Measurements from ENCODE around the gene ZXDC.

The ZXDC gene

DNA sequence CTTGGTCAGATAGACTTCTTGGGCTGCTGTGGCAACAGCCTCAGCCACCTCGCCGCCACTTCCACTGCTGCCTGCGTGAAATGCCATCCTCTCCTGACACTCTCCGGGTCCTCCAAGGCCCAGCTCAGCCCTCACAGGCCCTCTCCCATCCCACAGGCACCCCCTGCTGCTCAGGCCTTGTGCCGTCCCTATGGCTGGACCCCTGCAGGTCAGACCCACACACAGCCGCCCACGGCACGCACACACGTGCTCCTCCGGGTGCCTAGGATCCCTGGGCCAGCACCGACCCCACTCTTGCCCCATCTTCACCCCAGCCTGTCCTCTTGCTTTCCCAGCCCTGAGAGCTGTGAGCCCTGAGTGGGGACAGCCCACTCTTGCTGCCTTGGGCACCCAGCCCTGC is 61.3 kb downstream of the ZXDC start:
- Histone ChIP-seq H3K27ac (no peak overlapping the region), H3K4me3 (no peak overlapping the region), H3K36me3 (no peaks in the 10 kb centered on the region), H3K9ac (no peak overlapping the region), H3K9me3 (replicated peaks in 1 of 11) (no peaks in the 10 kb centered on the region), H3K27me3 (peaks cover 0 to 7% (median 0%) of the 10 kb centered on the region in 11 experiments; a peak in 2 of 22 replicates), H4K20me1 (peaks cover 0 to 24% (median 0%) of the 10 kb centered on the region in 11 experiments; a peak in 1 of 22 replicates), H3K4me2 (no peak overlapping the region), H3K4me1 (no peaks in the 10 kb centered on the region)
- no peak for TF ChIP-seq Cebpa-rat (IDR thresholded peaks at IDR 0.05)

DNA sequence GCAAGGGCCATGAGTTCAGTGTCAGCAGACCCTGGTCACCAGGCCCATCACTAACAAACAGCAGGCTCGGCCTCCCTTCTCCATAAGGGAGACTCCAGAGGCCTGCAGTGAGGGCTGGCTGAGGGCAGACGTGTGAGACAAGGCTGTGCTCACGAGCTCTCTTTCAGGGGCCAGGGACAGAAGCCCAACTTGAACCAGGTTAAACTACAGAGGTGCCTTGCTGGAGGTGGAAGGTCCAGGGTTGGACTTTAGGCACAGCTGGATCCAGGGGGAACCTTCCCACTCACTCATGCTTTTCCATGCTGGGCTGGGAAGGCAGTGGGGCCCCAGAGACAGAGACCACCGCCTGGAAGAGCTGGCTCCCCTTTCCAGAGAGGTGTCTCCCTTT is 62.0 kb downstream of the ZXDC start:
- Histone ChIP-seq H3K4me2 (no peak overlapping the region), H3K4me1 (no peaks in the 10 kb centered on the region), H3K36me3 (no peaks in the 10 kb centered on the region), H3K27ac (no peak overlapping the region), H3K9me3 (replicated peaks in 1 of 11) (no peaks in the 10 kb centered on the region), H3K27me3 (peaks cover 0 to 7% (median 0%) of the 10 kb centered on the region in 11 experiments; a peak in 2 of 22 replicates), H3K4me3 (no peak overlapping the region), H4K20me1 (peaks cover 0 to 21% (median 0%) of the 10 kb centered on the region in 11 experiments; a peak in 1 of 22 replicates), H3K9ac (no peak overlapping the region)
- no peak for TF ChIP-seq Cebpa-rat (IDR thresholded peaks at IDR 0.05)

DNA sequence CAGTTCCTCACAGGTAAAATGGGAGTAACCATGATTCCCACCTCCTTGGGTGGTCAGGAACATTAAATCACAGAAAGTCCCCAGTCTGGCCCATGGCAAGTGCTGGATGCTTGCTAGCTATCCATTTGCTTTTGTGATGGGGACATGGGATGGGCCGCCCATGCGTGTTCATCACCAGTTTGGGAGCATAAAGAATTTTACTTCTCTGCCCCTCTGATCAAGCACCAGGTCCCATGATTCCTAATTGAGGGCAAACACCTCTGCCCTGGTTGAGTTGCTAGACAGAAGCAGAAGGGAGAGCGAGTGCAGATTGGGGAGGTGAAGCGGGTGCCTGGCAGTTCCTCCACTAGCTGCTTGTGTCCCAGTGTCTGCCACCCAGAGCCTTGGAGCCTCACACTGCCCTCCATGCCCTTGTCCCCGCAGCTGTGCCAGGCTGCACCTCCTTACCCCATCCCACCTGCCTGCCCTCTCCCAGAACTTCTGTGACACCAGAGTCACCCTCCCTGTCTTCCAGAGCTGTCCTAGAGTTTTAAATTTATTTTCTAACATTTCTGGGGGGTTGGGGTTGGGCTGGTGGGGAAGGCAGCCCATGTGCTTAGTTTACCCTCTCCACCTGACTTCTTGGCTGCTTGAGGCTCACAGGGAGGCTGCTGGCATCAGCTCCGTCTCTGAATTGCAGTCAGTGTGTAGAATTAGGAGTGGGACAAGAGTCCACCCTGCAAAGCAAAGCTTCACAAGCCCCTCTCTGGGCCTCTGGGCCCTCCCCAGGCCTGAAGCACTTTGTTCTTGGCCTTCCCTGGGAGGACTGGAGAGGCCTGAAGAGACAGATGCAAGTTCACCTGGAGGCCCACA is 62.6 kb downstream of the ZXDC start:
- Histone ChIP-seq H3K4me3 (no peak overlapping the region), H3K4me1 (no peaks in the 10 kb centered on the region), H3K36me3 (no peaks in the 10 kb centered on the region), H3K27me3 (peaks cover 0 to 7% (median 0%) of the 10 kb centered on the region in 11 experiments; a peak in 2 of 22 replicates), H3K27ac (no peak overlapping the region), H3K9me3 (replicated peaks in 1 of 11) (no peaks in the 10 kb centered on the region), H3K4me2 (no peak overlapping the region), H3K9ac (no peak overlapping the region), H4K20me1 (peaks cover 0 to 15% (median 0%) of the 10 kb centered on the region in 11 experiments; a peak in 1 of 22 replicates)
- no peak for TF ChIP-seq Cebpa-rat (IDR thresholded peaks at IDR 0.05)

- Histone ChIP-seq H3K27ac (no peak overlapping the region), H3K4me1 (no peaks in the 10 kb centered on the region), H3K36me3 (no peaks in the 10 kb centered on the region), H3K9me3 (replicated peaks in 1 of 11) (peaks cover 0 to 11% (median 3%) of the 10 kb centered on the region in 11 experiments; a peak in 6 of 22 replicates), H3K4me3 (no peak overlapping the region), H3K9ac (no peak overlapping the region), H3K27me3 (peaks cover 0 to 15% (median 0%) of the 10 kb centered on the region in 11 experiments; a peak in 3 of 22 replicates), H3K4me2 (no peak overlapping the region), H4K20me1 (no peaks in the 10 kb centered on the region)
- no peak for TF ChIP-seq Cebpa-rat (IDR thresholded peaks at IDR 0.05)
These were observed 67.6 kb downstream of the ZXDC start for GRCh38 chr3:126408099-126408498.

GRCh38 chr3:126407412-126408044 is 68.2 kb downstream of the ZXDC start:
- H3K9ac ChIP-seq = no peak overlapping the region
- H3K4me2 ChIP-seq = no peak overlapping the region
- H3K36me3 ChIP-seq = no peaks in the 10 kb centered on the region
- peaks cover 0 to 11% (median 3%) of the 10 kb centered on the region in 11 experiments; a peak in 6 of 22 replicates for H3K9me3 ChIP-seq (replicated peaks in 1 of 11)
- no peak overlapping the region for H3K4me3 ChIP-seq
- TF ChIP-seq Cebpa-rat (IDR thresholded peaks at IDR 0.05) = no peak
- H3K4me1 ChIP-seq = no peaks in the 10 kb centered on the region
- H3K27me3 ChIP-seq = peaks cover 0 to 15% (median 0%) of the 10 kb centered on the region in 11 experiments; a peak in 3 of 22 replicates
- H4K20me1 ChIP-seq = no peaks in the 10 kb centered on the region; a peak in 1 of 22 replicates
- no peak overlapping the region for H3K27ac ChIP-seq

GRCh38 chr3:126406389-126407296 is 69.0 kb downstream of the ZXDC start:
- TF ChIP-seq Cebpa-rat (IDR thresholded peaks at IDR 0.05) = no peak
- H3K9me3 ChIP-seq (replicated peaks in 1 of 11) = peaks cover 0 to 11% (median 3%) of the 10 kb centered on the region in 11 experiments; a peak in 6 of 22 replicates
- H3K36me3 ChIP-seq = no peaks in the 10 kb centered on the region
- no peak overlapping the region for H3K27ac ChIP-seq
- H3K27me3 ChIP-seq = peaks cover 0 to 20% (median 0%) of the 10 kb centered on the region in 11 experiments; a peak in 4 of 22 replicates
- H4K20me1 ChIP-seq = peaks cover 0 to 4% (median 0%) of the 10 kb centered on the region in 11 experiments; a peak in 1 of 22 replicates
- H3K9ac ChIP-seq = no peak overlapping the region
- H3K4me2 ChIP-seq = no peak overlapping the region
- peaks cover 0 to 3% (median 0%) of the 10 kb centered on the region in 10 experiments; a peak in 1 of 20 replicates for H3K4me1 ChIP-seq
- no peak overlapping the region for H3K4me3 ChIP-seq

DNA sequence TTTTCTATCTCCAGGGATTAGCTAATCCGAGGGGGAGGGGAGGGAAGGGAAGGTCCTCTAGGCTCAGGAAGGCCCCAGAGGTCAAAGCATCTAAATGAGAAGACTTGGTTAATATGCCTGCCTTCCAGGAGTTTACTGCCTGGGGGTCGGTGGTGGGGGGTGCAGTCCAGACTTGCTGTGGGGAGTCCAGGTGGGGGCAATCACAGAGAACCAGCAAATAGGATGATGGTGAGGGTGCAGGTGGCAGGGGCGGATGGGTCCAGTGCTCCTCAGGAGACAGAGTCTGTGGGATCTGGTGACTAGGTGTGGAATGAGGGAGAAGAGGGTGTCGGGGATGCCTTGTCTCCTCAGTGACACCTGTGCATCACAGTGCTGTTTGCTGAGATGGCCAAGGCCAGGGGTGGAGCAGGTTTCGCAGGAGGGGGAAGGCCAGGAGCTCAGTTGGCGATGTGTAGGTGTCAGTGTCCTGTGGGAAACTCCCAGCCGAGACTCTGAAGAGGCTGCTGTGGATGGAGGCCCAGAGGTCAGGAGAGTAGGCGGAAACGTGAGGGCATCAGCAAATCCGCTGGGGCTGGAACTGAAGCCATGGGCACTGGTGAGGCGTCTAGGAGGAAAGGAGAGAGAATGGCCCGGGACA is 72.9 kb downstream of the ZXDC start:
- Histone ChIP-seq H3K4me2 (no peak overlapping the region), H3K36me3 (no peaks in the 10 kb centered on the region), H3K27me3 (peaks cover 0 to 26% (median 0%) of the 10 kb centered on the region in 11 experiments; a peak in 4 of 22 replicates), H3K9ac (no peak overlapping the region), H4K20me1 (peaks cover 0 to 6% (median 0%) of the 10 kb centered on the region in 11 experiments; a peak in 4 of 22 replicates), H3K4me3 (no peak overlapping the region), H3K9me3 (replicated peaks in 1 of 11) (peaks cover 16 to 32% (median 20%) of the 10 kb centered on the region in 11 experiments; a peak in 20 of 22 replicates), H3K27ac (no peak overlapping the region), H3K4me1 (peaks cover 9 to 21% (median 12%) of the 10 kb centered on the region in 10 experiments)
- TF ChIP-seq Cebpa-rat (IDR thresholded peaks at IDR 0.05) = no peak

DNA sequence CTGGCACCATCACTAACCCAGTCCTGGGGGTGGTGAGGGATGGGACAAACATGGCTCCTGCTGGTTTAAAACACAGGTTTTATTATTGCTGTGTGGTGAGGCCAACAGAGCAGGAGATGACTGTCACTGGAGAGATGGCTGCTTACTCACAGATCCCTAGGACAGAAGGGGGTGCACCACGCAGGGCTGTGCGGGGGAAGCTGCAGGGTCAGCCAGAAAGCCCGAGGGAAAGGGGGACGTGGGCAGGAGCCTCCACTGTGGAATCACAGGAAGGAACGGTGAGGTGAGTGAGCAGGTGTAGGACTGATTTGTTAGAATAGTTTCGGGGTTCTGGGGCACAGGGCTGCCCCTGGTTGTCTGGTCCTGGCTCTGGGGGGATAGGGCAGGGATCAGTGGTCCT is 73.5 kb downstream of the ZXDC start:
- H4K20me1 ChIP-seq = peaks cover 0 to 6% (median 0%) of the 10 kb centered on the region in 11 experiments; a peak in 4 of 22 replicates
- no peaks in the 10 kb centered on the region for H3K36me3 ChIP-seq
- TF ChIP-seq Cebpa-rat (IDR thresholded peaks at IDR 0.05) = no peak
- H3K27ac ChIP-seq = no peak overlapping the region
- H3K27me3 ChIP-seq = peaks cover 0 to 26% (median 0%) of the 10 kb centered on the region in 11 experiments; a peak in 4 of 22 replicates
- no peak overlapping the region for H3K4me2 ChIP-seq
- H3K9me3 ChIP-seq (replicated peaks in 1 of 11) = peaks cover 15 to 28% (median 20%) of the 10 kb centered on the region in 11 experiments; a peak in 20 of 22 replicates
- H3K4me3 ChIP-seq = no peak overlapping the region
- no peak overlapping the region for H3K9ac ChIP-seq
- H3K4me1 ChIP-seq = peaks cover 9 to 21% (median 12%) of the 10 kb centered on the region in 10 experiments
